SK-N-SH treated with all-trans-retinoic acid at 6 μM for 48 hours (cell line): ENCODE measurements around the gene ALOX15B.

Source experiments
- ESRRG ChIP-seq: fragments of 250-450 bp; sonication (Bioruptor Pico); IDR thresholded peaks from 2 replicates; pipeline ENCODE4 v1.6.1; 2021; ENCODE audit warnings: mild to moderate bottlenecking
- RARB ChIP-seq: fragments of 250-450 bp; sonication (Bioruptor Pico); IDR thresholded peaks from 2 replicates; pipeline ENCODE4 v1.8.0; 2021; ENCODE audit warnings: mild to moderate bottlenecking, moderate library complexity
- TOX ChIP-seq: fragments of 250-450 bp; sonication (Bioruptor Pico); IDR thresholded peaks from 2 replicates; pipeline ENCODE4 v1.8.0; 2021; ENCODE audit warnings: mild to moderate bottlenecking, moderate library complexity, borderline replicate concordance
- ZFP3 ChIP-seq: fragments of 250-450 bp; sonication (Bioruptor Pico); IDR thresholded peaks from 2 replicates; pipeline ENCODE4 v1.5.0; 2020; ENCODE audit warnings: mild to moderate bottlenecking, moderate library complexity
- ZFP30 ChIP-seq: fragments of 450-650 bp; formaldehyde crosslinking; IDR thresholded peaks from 2 replicates; pipeline ENCODE4 v1.5.0; 2022; ENCODE audit warnings: mild to moderate bottlenecking, moderate library complexity
- ZNF8 ChIP-seq: fragments of 450-650 bp; formaldehyde crosslinking; IDR thresholded peaks from 2 replicates; pipeline ENCODE4 v1.5.0; 2020; ENCODE audit warnings: mild to moderate bottlenecking, moderate library complexity
- TF ChIP-seq, protein P1 (sequence below): fragments of 250-450 bp; sonication (Bioruptor Pico); IDR thresholded peaks from 2 replicates; pipeline ENCODE4 v1.8.0; 2020; ENCODE audit warnings: mild to moderate bottlenecking, moderate library complexity, borderline replicate concordance

GRCh38 chr17:8081876-8082275 lies 43.0 kb downstream of the ALOX15B start:
- TF ChIP-seq ZFP30 (CRISPR knock-in tag) (no peak), ZNF8 (CRISPR knock-in tag) (no peak), RARB (CRISPR knock-in tag) (no peak), ESRRG (CRISPR knock-in tag) (no peak), TOX (CRISPR knock-in tag) (no peak), ZFP3 (CRISPR knock-in tag) (no peak)
- TF ChIP-seq, protein P1, sequence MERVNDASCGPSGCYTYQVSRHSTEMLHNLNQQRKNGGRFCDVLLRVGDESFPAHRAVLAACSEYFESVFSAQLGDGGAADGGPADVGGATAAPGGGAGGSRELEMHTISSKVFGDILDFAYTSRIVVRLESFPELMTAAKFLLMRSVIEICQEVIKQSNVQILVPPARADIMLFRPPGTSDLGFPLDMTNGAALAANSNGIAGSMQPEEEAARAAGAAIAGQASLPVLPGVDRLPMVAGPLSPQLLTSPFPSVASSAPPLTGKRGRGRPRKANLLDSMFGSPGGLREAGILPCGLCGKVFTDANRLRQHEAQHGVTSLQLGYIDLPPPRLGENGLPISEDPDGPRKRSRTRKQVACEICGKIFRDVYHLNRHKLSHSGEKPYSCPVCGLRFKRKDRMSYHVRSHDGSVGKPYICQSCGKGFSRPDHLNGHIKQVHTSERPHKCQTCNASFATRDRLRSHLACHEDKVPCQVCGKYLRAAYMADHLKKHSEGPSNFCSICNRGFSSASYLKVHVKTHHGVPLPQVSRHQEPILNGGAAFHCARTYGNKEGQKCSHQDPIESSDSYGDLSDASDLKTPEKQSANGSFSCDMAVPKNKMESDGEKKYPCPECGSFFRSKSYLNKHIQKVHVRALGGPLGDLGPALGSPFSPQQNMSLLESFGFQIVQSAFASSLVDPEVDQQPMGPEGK, result no peak
